ENCODE data around the gene DDR2.

DNA sequence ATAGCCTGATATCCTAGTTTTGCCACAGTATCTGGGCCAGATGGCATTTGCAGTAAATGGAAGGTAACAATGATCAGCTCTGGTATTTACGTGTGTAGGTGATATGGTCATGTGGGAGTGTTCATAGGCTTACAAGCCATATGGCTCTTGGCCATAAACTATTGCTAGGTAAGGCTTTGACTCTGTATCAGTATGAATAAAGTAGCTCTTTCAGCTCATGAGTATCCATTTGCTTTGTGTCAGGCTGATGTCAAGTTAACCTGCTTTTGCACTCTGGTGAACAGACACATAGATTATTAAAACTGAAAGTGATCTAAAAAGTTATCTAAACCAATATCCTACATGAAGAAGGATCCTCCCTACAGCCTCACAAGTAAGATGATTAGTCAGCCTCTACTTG, 69.0 kb downstream of the DDR2 start:
- no peak for TF ChIP-seq POLR2A (IDR thresholded peaks at IDR 0.05; ENCODE audit: low read length)
- no peak for TF ChIP-seq GATA1 (IDR thresholded peaks at IDR 0.05; ENCODE audit: low read depth, low read length)

Measured in erythroblast (primary cell).